ENCODE results near the gene IGFBP1.

IGFBP1 gene

GRCh38 chr7:45902820-45903219 is 14.5 kb downstream of the IGFBP1 start:
- no peak for DNase-seq (ENCODE audit: low read depth)

- DNase-seq (ENCODE audit: low read depth), result no peak
Observed at GRCh38 chr7:45909561-45909960, 21.3 kb downstream of the IGFBP1 start.

DNA sequence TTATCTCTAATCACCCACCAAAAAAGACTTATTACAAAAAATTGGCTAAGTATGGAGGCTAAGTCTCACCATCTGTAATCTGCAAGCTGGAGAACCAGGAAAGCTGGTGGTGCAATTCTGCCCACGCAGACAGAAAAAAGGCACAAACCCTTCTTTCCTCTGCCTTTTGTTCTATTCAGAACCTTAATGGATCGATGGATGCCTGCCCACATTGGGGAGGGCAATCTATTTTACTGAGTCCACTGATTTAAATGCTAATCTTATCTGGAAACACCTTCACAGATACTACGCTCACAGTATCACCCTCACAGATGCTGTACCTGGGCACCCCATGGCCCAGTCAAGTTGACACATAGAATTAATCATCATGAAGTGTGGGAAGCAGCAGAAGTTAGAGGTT is 22.6 kb downstream of the IGFBP1 start:
- no peak for DNase-seq (ENCODE audit: low read depth)

DNA sequence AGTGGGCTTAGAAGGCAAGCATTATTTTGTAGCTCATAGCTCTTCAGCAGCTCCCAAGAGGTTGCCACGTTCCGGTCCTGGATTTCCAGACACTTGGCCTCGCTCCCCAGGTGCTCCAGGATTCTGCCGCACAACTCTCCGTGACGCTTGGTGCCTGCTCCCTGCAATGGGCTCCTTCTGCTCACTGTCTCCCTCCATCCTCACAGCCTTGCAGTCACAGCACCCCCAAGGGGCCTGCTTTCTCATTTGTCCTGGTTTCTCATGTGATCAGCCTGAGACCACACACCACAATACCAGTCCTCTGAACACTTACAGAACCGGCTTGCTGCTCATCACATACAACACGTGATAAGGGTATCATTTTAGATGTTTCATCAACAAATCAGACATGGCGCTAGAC is 23.0 kb downstream of the IGFBP1 start:
- no peak for DNase-seq (ENCODE audit: low read depth)

DNA sequence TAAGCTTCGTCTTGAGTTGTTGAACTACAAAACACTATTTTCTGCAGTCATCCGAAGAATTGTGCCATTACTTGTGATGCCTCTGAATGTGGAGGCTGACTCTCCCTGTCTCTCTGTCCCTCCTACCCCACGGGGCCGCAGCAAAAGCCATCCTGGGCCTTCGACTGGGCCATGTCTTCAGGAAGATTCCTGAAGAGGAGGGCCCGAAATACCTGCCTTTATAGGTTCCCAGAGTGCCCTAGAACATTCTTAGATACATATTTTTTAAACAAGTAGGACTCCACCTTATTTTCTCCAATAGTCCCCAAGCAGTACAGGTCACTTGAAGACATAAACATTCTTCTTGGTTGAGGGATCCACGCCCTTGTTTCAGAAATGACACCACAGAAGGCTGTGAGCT is 24.7 kb downstream of the IGFBP1 start:
- no peak for DNase-seq (ENCODE audit: low read depth)

- no peak for DNase-seq (ENCODE audit: low read depth)
Observed at GRCh38 chr7:45914911-45915310, 26.6 kb downstream of the IGFBP1 start.

- no peak for DNase-seq (ENCODE audit: low read depth)
Observed at GRCh38 chr7:45915606-45916005, 27.3 kb downstream of the IGFBP1 start.

GRCh38 chr7:45917064-45917463 is 28.8 kb downstream of the IGFBP1 start:
- DNase-seq (ENCODE audit: low read depth), result no peak

- peak; percentile 81 for DNase-seq (ENCODE audit: low read depth)
Observed at GRCh38 chr7:45917658-45918057, 29.4 kb downstream of the IGFBP1 start.

DNA sequence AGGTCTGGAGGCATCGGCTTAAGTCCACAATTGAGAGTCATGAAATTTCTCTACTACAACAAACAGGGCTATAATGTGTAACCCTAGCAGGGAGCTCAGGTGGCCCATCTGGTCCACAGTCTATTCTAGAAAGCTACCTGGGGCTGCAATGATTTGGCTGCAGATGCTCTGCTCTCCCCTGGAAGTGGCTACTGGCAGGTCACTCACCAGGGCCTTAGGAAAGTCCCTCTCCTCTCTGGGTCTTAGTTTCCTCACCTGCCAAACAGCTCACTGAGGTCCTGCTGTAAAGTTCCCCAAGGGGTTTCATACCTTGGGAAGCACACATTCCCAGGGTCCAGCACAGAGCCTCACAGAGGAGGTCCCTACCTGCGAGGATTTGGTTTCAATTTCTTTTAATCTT is 30.3 kb downstream of the IGFBP1 start:
- DNase-seq (ENCODE audit: low read depth), result no peak

- DNase-seq (ENCODE audit: low read depth), result peak; percentile 16
Observed at GRCh38 chr7:45919231-45919784, 31.0 kb downstream of the IGFBP1 start.

- peak; percentile 15 for DNase-seq (ENCODE audit: low read depth)
Observed at GRCh38 chr7:45919993-45920459, 31.7 kb downstream of the IGFBP1 start.

- peak; percentile 77 for DNase-seq (ENCODE audit: low read depth)
Observed at GRCh38 chr7:45920502-45921380, 32.5 kb downstream of the IGFBP1 start, which contains the start of gene IGFBP3. TSS of gene IGFBP3 (minus strand) at chr7:45921272. CDS start at chr7:45921140, 132 bp downstream.

DNA sequence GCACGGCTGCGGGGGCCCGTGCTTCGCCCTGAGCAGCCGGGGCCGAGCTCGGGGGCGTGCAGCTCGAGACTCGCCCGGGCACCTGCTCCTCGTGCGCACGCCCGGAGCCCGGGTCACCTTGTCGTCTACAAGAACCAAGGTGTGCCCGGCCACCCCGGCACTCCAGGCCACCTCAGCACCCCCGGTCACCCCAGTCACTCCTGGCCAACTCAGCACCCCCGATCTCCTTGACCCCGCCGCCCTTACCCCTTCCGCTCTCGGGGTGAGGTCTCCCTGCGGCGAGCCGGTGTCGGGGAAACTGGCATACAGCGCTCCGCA is 33.1 kb downstream of the IGFBP1 start:
- no peak for DNase-seq (ENCODE audit: low read depth)

DNA sequence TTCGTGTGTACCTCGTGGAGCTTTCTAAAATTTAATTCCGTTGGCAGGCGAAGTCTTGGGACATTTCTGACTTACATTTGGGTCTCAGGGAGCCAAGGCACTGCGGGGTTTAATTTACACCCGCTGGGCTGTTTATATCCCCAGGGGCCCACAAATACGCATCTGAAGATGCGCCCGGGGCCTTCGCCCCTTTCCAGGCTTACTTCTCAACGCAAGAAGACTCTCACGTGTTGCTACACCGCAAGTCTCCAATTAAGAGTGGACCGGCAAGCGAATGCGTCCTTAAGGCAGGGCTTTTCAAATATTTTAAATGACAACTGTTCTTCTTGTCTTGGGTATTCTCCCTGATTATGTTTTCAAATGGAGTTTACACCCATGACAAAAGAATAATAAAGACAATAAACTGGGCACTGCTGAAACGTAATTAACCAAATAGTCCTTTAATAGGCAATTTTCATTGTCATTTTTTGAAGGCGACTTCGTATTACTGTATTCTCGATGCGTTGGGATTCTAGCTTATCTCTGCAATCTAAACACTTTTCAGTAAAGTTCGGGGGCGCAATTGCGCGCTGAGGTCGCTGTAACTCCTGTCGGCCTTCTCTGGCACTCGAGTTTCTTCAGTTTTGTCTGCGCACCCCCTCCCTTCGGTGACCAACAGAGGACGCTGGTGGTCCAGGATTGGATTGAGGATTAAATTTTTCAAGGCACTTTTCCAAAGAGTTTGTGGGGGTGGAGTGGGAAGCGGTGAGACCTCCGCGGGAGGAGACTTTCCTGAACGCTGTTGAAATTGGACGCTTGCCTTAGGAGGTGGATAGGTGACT is 33.6 kb downstream of the IGFBP1 start:
- DNase-seq (ENCODE audit: low read depth), result peak; percentile 88

DNA sequence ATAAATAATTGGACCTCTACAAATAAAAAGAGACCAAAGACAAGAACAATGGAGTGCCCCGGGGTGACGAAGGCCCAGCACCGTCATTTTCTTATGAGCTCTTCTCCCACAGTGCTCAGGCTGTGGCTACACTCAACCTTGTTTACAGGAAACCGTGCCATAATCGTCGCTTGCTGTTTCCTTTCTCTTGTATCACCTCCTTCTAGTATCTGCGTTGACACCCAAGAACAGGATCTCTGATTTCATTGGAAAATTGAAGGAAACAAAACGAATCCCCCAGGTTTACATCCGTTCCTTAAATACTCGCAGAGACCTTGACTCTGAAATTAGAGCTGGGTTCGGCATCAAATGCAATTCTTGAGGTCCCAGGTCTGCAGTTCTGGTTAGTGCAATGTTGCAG is 34.5 kb downstream of the IGFBP1 start:
- peak; percentile 30 for DNase-seq (ENCODE audit: low read depth)

GRCh38 chr7:45923290-45923689 is 35.0 kb downstream of the IGFBP1 start:
- DNase-seq (ENCODE audit: low read depth), result peak; percentile 84

GRCh38 chr7:45923818-45924217 is 35.5 kb downstream of the IGFBP1 start:
- DNase-seq (ENCODE audit: low read depth), result no peak

GRCh38 chr7:45924283-45924682 is 36.0 kb downstream of the IGFBP1 start:
- peak; percentile 80 for DNase-seq (ENCODE audit: low read depth)

GRCh38 chr7:45927721-45928120 is 39.4 kb downstream of the IGFBP1 start:
- DNase-seq (ENCODE audit: low read depth), result no peak

- DNase-seq (ENCODE audit: low read depth), result peak; percentile 17
Observed at GRCh38 chr7:45930967-45931366, 42.7 kb downstream of the IGFBP1 start.

DNA sequence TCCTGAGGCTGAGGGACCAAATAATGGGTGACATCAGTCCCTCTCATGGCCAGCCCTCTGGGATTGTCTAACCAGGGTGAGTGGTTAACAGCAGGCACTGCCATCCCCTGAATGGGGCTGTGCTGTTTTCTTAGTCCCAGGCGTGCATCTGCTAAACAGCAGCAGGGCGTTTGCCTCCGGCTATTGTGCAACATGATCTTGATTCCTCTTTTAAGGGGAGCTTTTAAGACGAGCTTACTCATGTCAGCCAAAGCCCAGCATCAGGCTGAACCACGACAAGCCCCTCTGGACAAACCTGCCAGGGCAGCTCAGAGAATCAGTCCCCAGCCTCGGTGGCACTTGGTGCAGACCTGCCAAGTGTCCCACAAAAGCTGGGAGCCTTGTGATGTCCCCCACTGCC is 49.0 kb downstream of the IGFBP1 start:
- peak; percentile 18 for DNase-seq (ENCODE audit: low read depth)

DNA sequence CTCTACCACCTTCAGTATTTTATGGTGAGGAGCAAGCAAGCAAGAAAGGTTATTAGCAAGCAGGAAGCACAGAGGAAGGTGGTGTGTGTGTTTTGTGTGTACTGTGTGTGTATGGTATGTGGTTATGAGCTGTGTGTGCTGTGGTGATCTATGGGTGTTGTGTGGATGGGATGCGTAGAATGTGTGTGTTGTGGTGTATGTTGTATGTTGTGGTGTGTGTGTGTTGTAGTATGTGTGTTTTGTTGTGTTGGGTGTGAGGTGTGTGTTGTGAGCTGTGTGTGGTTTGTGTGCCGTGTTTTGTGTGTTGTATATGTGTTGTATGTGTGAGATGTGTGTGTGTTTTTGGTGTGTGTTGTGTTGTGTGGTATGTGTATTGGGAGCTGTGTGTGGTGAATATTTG is 49.6 kb downstream of the IGFBP1 start:
- DNase-seq (ENCODE audit: low read depth), result no peak
